ENCODE data around the gene IPPK. TPM values are rescaled to one million over a fixed set of nuclear protein-coding genes. Genes with fewer than 3 reads are reported as not detected.

IPPK gene
- total and polyA plus RNA-seq, 2 of the 8 experiments (the other 6 are each of a cell fraction or from before 2014, with no cell fraction given) = 10.5 to 13.6 TPM

- Histone ChIP-seq H3K79me1 (ENCODE audit: low read depth, low read length) (no peaks in the 10 kb centered on the region), H3K9ac (replicated peaks in 1 of 4; ENCODE audit: extremely low read depth in 1 of 4, low read depth in 3 of 4, low read length in 3 of 4) (no peak overlapping the region), H4K5ac (ENCODE audit: insufficient read length, low read depth, low read length) (no peak overlapping the region), H3K9me3 (ENCODE audit: insufficient read depth in 2 of 2, low read depth in 1 of 2, low read length in 1 of 2) (no peaks in the 10 kb centered on the region), H2AK5ac (ENCODE audit: low read depth, low read length) (no peak overlapping the region), H2AFZ (ENCODE audit: low read length) (no peak overlapping the region), H3K56ac (replicated peaks; ENCODE audit: insufficient read length, low read depth, low read length) (no peak overlapping the region), H3K18ac (ENCODE audit: extremely low read depth, low read length) (no peak overlapping the region), H3K14ac (ENCODE audit: insufficient read length) (no peak overlapping the region), H3K27me3 (replicated peaks in 1 of 4; ENCODE audit: control insufficient read depth in 3 of 4, extremely low read depth in 1 of 4, insufficient read depth in 3 of 4, low read length in 3 of 4) (no peaks in the 10 kb centered on the region), H3K36me3 (ENCODE audit: control insufficient read depth in 2 of 4, insufficient read depth in 4 of 4, low read length in 3 of 4) (peaks cover 5 to 19% (median 13%) of the 10 kb centered on the region in 4 experiments; a peak in 6 of 8 replicates), H3K4me3 (ENCODE audit: extremely low read depth in 1 of 4, insufficient read depth in 2 of 4, low read depth in 3 of 4, low read length in 4 of 4) (no peak overlapping the region), H2BK12ac (ENCODE audit: low read depth, low read length) (no peak overlapping the region), H2BK15ac (ENCODE audit: low read length) (no peak overlapping the region), H3K4ac (replicated peaks; ENCODE audit: insufficient read length, low read depth, low read length) (no peak overlapping the region), H3K23ac (ENCODE audit: insufficient read length) (no peak overlapping the region), H4K20me1 (replicated peaks in 1 of 2; ENCODE audit: control insufficient read depth in 1 of 2, insufficient read depth in 2 of 2, low read length in 2 of 2) (no peaks in the 10 kb centered on the region), H4K8ac (ENCODE audit: extremely low read depth, insufficient read depth, low read length) (no peak overlapping the region), H2BK120ac (replicated peaks; ENCODE audit: low read depth, low read length) (no peak overlapping the region), H2BK5ac (ENCODE audit: low read depth, low read length) (no peak overlapping the region), H3K27ac (ENCODE audit: low read depth, low read length) (no peak overlapping the region), H3K79me2 (ENCODE audit: control insufficient read depth in 1 of 2, insufficient read depth in 2 of 2, low read length in 2 of 2) (no peaks in the 10 kb centered on the region), H4K91ac (replicated peaks; ENCODE audit: insufficient read length, low read length) (no peak overlapping the region), H3K4me1 (replicated peaks in 1 of 4; ENCODE audit: control insufficient read depth in 3 of 4, insufficient read depth in 4 of 4, low read length in 3 of 4) (no peaks in the 10 kb centered on the region), H3K23me2 (ENCODE audit: low read depth, low read length) (no peaks in the 10 kb centered on the region), H3K4me2 (ENCODE audit: insufficient read depth in 1 of 2, low read depth in 2 of 2, low read length in 2 of 2) (no peak overlapping the region), H2BK20ac (ENCODE audit: low read length) (no peak overlapping the region)
- FAIRE-seq (no peak), DNase-seq (ENCODE audit: low read depth in 1 of 2, low spot score in 2 of 2) (no peak)
- ChIA-PET CTCF (ENCODE audit: partially characterized antibody) (no interaction called here), POLR2A (ENCODE audit: partially characterized antibody) (no interaction called here)
- 95% methylated on average over 9 of the region's 9 CpGs; no CpG with 5 or more reads in 1 of the 2 experiments for WGBS, 2 experiments (ENCODE audit: extremely low coverage in 1 of 2, insufficient coverage in 1 of 2, insufficient read length in 1 of 2, insufficient replicate concordance in 2 of 2, low coverage in 1 of 2, low lambda C conversion rate in 2 of 2, missing lambda C conversion rate in 1 of 2)
- TF ChIP-seq KDM4A (IDR thresholded peaks at IDR 0.05; ENCODE audit: low read depth, low read length, severe bottlenecking) (no peak), TAF7 (optimal IDR thresholded peaks at IDR 0.05; ENCODE audit: borderline replicate concordance, low read depth, low read length) (no peak), BACH1 (IDR thresholded peaks at IDR 0.05; ENCODE audit: low read length) (no peak), RXRA (IDR thresholded peaks at IDR 0.05; ENCODE audit: insufficient read depth, low read depth, low read length) (no peak), EZH2 (IDR thresholded peaks at IDR 0.05; ENCODE audit: low read depth, low read length, severe bottlenecking) (no peak), MAX (IDR thresholded peaks at IDR 0.05) (no peak), TAF1 (IDR thresholded peaks at IDR 0.05; ENCODE audit: low read depth, low read length) (no peak), MAFK (IDR thresholded peaks at IDR 0.05; ENCODE audit: low read depth, low read length) (no peak), CHD2 (IDR thresholded peaks at IDR 0.05; ENCODE audit: low read length) (no peak), SIRT6 (IDR thresholded peaks at IDR 0.05; ENCODE audit: low read length) (no peak), RNF2 (IDR thresholded peaks at IDR 0.05; ENCODE audit: borderline replicate concordance, low read depth, low read length, missing control alignments, poor library complexity, severe bottlenecking) (no peak), KDM1A (IDR thresholded peaks at IDR 0.05; ENCODE audit: borderline replicate concordance, low read length) (no peak), E2F6 (IDR thresholded peaks at IDR 0.05) (no peak), FOSL1 (IDR thresholded peaks at IDR 0.05; ENCODE audit: insufficient read depth, low read depth, low read length) (no peak)
Observed at GRCh38 chr9:92614123-92614510, 55.8 kb downstream of the IPPK start.

Measured in H1 (cell line).